Endothelial cell of umbilical vein (primary cell): ENCODE data around the gene INTS11. TPM values are rescaled to one million over a fixed set of nuclear protein-coding genes. Genes with fewer than 3 reads are reported as not detected.

ENCODE experiments used
- BruUV-seq: library from RNA; stranded (reverse); fragments of 400-500 nt; replicated peaks from 2 replicates; lab custom pipeline; 2021; lab: Mats Ljungman, UMichigan
- CTCF ChIA-PET: fragments of 300-600, 350-600 bp; sonication (Branson Sonifier 250); formaldehyde crosslinking; loops from one replicate; lab custom pipeline; 2021; ENCODE audit warnings: antibody characterized with exemption, inconsistent platforms; lab: Charles Lee
- POLR2A ChIA-PET: fragments of 300-600, 350-600 bp; sonication (Branson Sonifier 250); formaldehyde crosslinking; loops from one replicate; lab custom pipeline; 2021; ENCODE audit warnings: antibody characterized with exemption, inconsistent platforms; lab: Charles Lee
- DNase-seq: peaks from one replicate; pipeline ENCODE4 v3.0.0-alpha.2; 2011; ENCODE audit warnings: low read depth, low spot score
- FAIRE-seq: peaks from 2 replicates; lab custom pipeline; 2011; peaks lifted over from hg19 to GRCh38; lab: Jason Lieb, UNC
- H2AFZ ChIP-seq: 2 replicates; pipeline ENCODE4 v1.6.0; 2012; ENCODE audit warnings: low read depth, low read length, control low read depth, inconsistent platforms
- H3K27ac ChIP-seq: 2 replicates; pipeline ENCODE4 v1.5.1; 2011; ENCODE audit warnings: low read depth, mild to moderate bottlenecking, control low read depth, low read length, moderate library complexity; ENCODE audit not compliant: insufficient read depth
- H3K27me3 ChIP-seq, 2 experiments: 2 replicates each; pipeline versions ENCODE4 v1.6.0 to v1.6.1; 2011; ENCODE audit warnings: low read length in 2 of 2, mixed read lengths in 1 of 2; ENCODE audit not compliant: control insufficient read depth in 2 of 2, insufficient read depth in 2 of 2
- H3K36me3 ChIP-seq, 2 experiments: 2 replicates in 1 of 2; 3 replicates in 1 of 2; pipeline ENCODE4 v1.5.1; 2011; ENCODE audit warnings: low read length in 2 of 2, mild to moderate bottlenecking in 1 of 2, moderate library complexity in 1 of 2; ENCODE audit not compliant: control insufficient read depth in 2 of 2, insufficient read depth in 2 of 2; ENCODE audit errors: extremely low read depth in 1 of 2
- H3K4me1 ChIP-seq: 3 replicates; pipeline ENCODE4 v1.5.1; 2011; ENCODE audit warnings: mild to moderate bottlenecking, low read length; ENCODE audit not compliant: control insufficient read depth, insufficient read depth; ENCODE audit errors: extremely low read depth
- H3K4me2 ChIP-seq: 2 replicates; pipeline ENCODE4 v1.6.1; 2011; ENCODE audit warnings: low read length, control low read depth, mixed read lengths; ENCODE audit not compliant: insufficient read depth
- H3K4me3 ChIP-seq, 3 experiments: fragments of 200-600 bp in 1 of 3; sonication (generic), shearing (Covaris generic) in 1 of 3; replicated peaks in 1 of 3; 2 replicates each; pipeline ENCODE4 v1.5.1; 2011 to 2016; ENCODE audit warnings: control low read depth in 3 of 3, low read length in 3 of 3, mild to moderate bottlenecking in 2 of 3, inconsistent platforms in 1 of 3, low read depth in 1 of 3, moderate library complexity in 1 of 3; ENCODE audit not compliant: insufficient read depth in 1 of 3
- H3K79me2 ChIP-seq: 2 replicates; pipeline ENCODE4 v1.6.0; 2012; ENCODE audit warnings: low read length, inconsistent platforms; ENCODE audit not compliant: control insufficient read depth, insufficient read depth
- H3K9ac ChIP-seq: replicated peaks from 2 replicates; pipeline ENCODE3; 2011; ENCODE audit warnings: low read length, control low read depth; ENCODE audit not compliant: insufficient read depth; ENCODE audit errors: extremely low read depth
- H3K9me1 ChIP-seq: replicated peaks from 3 replicates; pipeline ENCODE4 v1.6.0; 2011; ENCODE audit warnings: mild to moderate bottlenecking, low read length; ENCODE audit not compliant: control insufficient read depth, insufficient read depth; ENCODE audit errors: extremely low read depth
- H3K9me3 ChIP-seq: replicated peaks from 2 replicates; pipeline ENCODE4 v1.5.1; 2012; ENCODE audit warnings: low read length, inconsistent platforms; ENCODE audit not compliant: control insufficient read depth, insufficient read depth
- H4K20me1 ChIP-seq: replicated peaks from 2 replicates; pipeline ENCODE3; 2011; ENCODE audit warnings: mild to moderate bottlenecking, low read length; ENCODE audit not compliant: control insufficient read depth, insufficient read depth; ENCODE audit errors: extremely low read depth
- EZH2 ChIP-seq: IDR thresholded peaks from 2 replicates; pipeline ENCODE4 v1.6.1; 2012; ENCODE audit warnings: borderline replicate concordance, low read depth, mild to moderate bottlenecking, moderate library complexity, low read length, inconsistent platforms; ENCODE audit not compliant: severe bottlenecking
- FOS ChIP-seq: IDR thresholded peaks from 2 replicates; pipeline ENCODE4 v1.6.1; 2011; ENCODE audit warnings: mild to moderate bottlenecking, low read length, moderate library complexity, borderline replicate concordance; ENCODE audit not compliant: insufficient read depth
- GATA2 ChIP-seq: IDR thresholded peaks from 2 replicates; pipeline ENCODE4 v1.7.0; 2011; ENCODE audit warnings: low read depth, mild to moderate bottlenecking, moderate library complexity, mixed read lengths, low read length; ENCODE audit not compliant: insufficient read length, insufficient read depth
- JUN ChIP-seq: IDR thresholded peaks from 2 replicates; pipeline ENCODE4 v1.6.1; 2011; ENCODE audit warnings: borderline replicate concordance, low read depth; ENCODE audit not compliant: insufficient read length, insufficient read depth
- MYC ChIP-seq: IDR thresholded peaks from one replicate; pipeline ENCODE4 v1.6.1; 2011; ENCODE audit warnings: mild to moderate bottlenecking, low read depth, low read length
- POLR2A ChIP-seq: IDR thresholded peaks from 2 replicates; pipeline ENCODE4 v1.6.1; 2012; ENCODE audit warnings: low read depth, mild to moderate bottlenecking, control low read depth, low read length
- POLR2AphosphoS5 ChIP-seq: IDR thresholded peaks from 2 replicates; pipeline ENCODE4 v1.6.1; 2012; ENCODE audit warnings: low read depth, mild to moderate bottlenecking, control low read depth, low read length, moderate library complexity; ENCODE audit not compliant: insufficient read depth
- dilution Hi-C: fragments of 300-500 bp; cut with MboI; formaldehyde crosslinking; loops from one replicate; pipeline ENCODE4 v1.15.0; 2019; ENCODE audit warnings: low sequenced_read_pairs; ENCODE audit not compliant: extremely low pct_ligation_motif_present
- intact Hi-C: fragments of 100-400 bp; cut with micrococcal nuclease; formaldehyde crosslinking; loops from one replicate; pipeline ENCODE4 v1.10.0; 2022
- polyA plus RNA-seq, 4 experiments: library from polyadenylated mRNA; depleted of rRNA in 3 of 4; stranded (reverse) in 3 of 4; unstranded in 1 of 4; fragments of >200 nt; gene quantifications; 2 replicates each; pipeline versions ENCODE4 v1.2.1 to v1.2.3, GENCODE V29; 2011 to 2012; ENCODE audit warnings: missing spikeins in 1 of 4
- total RNA-seq: library from RNA; stranded (reverse); gene quantifications from 2 replicates; pipeline ENCODE4 v1.2.3, GENCODE V29; 2021
- TF ChIP-seq, protein P1 (sequence below), 2 donors: IDR thresholded peaks; 1 replicate in 1 of 2; 2 replicates in 1 of 2; pipeline ENCODE4 v1.5.1; 2011; ENCODE audit warnings: low read length in 2 of 2, mild to moderate bottlenecking in 2 of 2, moderate library complexity in 2 of 2, control low read depth in 1 of 2, inconsistent platforms in 1 of 2, low read depth in 1 of 2; ENCODE audit not compliant: insufficient read depth in 1 of 2; ENCODE audit errors: extremely low read depth in 1 of 2
- TF ChIP-seq, protein P2 (sequence below): IDR thresholded peaks from 2 replicates; pipeline ENCODE4 v1.6.1; 2011; ENCODE audit not compliant: insufficient read depth, insufficient read length

INTS11 gene
- total and polyA plus RNA-seq, 2 donors (not counting 3 experiments of a cell fraction or from before 2014, with no cell fraction given), result 132 to 222 TPM

DNA sequence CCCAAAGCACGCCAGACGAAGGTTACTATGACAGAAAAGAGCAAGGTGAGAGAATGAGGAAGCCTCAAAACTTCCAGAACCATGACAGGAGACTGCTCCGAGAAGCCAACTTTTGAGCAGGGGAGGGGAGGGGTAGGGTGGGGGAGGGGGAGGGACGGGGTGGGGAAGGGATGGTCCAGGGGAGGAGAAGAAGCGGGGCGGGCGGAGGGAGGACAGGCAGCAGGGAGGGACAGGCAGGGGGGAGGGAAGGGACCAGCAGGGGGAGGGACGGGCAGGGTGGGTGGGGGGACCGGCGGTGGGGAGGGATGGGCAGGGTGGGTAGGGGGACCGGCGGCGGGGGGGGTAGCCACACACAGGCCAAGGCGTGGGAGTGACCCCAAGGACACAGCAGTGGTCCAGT, 2.0 kb downstream of the INTS11 start:
- Histone ChIP-seq H3K27me3 (no peaks in the 10 kb centered on the region), H3K36me3 (peaks cover 0 to 9% of the 10 kb centered on the region in 2 experiments), H3K4me3 (no peak overlapping the region), H2AFZ (no peak overlapping the region), H3K4me2 (no peak overlapping the region), H3K79me2 (peaks cover 54% of the 10 kb centered on the region), H4K20me1 (peaks cover 5% of the 10 kb centered on the region), H3K27ac (no peak overlapping the region), H3K4me1 (peaks cover 13% of the 10 kb centered on the region), H3K9me1 (no peaks in the 10 kb centered on the region), H3K9me3 (no peaks in the 10 kb centered on the region), H3K9ac (no peak overlapping the region)
- no peak for FAIRE-seq
- TF ChIP-seq POLR2AphosphoS5 (no peak), GATA2 (no peak), JUN (no peak)
- TF ChIP-seq, protein P1, sequence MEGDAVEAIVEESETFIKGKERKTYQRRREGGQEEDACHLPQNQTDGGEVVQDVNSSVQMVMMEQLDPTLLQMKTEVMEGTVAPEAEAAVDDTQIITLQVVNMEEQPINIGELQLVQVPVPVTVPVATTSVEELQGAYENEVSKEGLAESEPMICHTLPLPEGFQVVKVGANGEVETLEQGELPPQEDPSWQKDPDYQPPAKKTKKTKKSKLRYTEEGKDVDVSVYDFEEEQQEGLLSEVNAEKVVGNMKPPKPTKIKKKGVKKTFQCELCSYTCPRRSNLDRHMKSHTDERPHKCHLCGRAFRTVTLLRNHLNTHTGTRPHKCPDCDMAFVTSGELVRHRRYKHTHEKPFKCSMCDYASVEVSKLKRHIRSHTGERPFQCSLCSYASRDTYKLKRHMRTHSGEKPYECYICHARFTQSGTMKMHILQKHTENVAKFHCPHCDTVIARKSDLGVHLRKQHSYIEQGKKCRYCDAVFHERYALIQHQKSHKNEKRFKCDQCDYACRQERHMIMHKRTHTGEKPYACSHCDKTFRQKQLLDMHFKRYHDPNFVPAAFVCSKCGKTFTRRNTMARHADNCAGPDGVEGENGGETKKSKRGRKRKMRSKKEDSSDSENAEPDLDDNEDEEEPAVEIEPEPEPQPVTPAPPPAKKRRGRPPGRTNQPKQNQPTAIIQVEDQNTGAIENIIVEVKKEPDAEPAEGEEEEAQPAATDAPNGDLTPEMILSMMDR (IDR thresholded peaks at IDR 0.05; ENCODE audit: extremely low read depth in 1 of 2, insufficient read depth in 1 of 2, low read depth in 1 of 2, low read length in 2 of 2), result no peak
- TF ChIP-seq, protein P2, sequence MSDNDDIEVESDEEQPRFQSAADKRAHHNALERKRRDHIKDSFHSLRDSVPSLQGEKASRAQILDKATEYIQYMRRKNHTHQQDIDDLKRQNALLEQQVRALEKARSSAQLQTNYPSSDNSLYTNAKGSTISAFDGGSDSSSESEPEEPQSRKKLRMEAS, result no peak
- no peak for DNase-seq
- BruUV-seq, result no TSS peak
- intact Hi-C loops (no loop called here), dilution Hi-C loops (no loop called here)
- CTCF ChIA-PET, result no interaction called here
- POLR2A ChIA-PET, result no interaction called here

DNA sequence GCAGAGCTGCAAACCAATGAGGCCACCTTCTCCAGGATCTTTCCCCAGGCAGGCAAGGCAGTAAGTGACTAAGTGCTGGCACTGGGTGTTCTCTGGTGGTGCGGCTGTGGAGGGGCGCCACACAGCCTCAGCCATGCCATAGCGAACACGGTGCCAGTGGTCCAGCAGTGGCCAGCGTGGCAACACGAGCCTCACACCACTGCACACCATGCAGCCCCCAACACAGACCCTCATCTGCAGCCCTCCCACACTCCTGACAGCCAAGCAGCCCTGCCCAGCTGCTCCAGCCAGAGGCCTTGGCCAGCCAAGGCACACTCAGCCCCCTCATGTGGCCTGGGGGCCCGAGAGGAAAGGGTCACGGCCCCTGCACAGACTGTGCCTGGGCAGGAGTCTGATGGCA, 3.0 kb downstream of the INTS11 start:
- Histone ChIP-seq H3K9ac (no peak overlapping the region), H3K4me1 (peaks cover 13% of the 10 kb centered on the region), H3K4me3 (no peak overlapping the region), H2AFZ (no peak overlapping the region), H4K20me1 (peaks cover 5% of the 10 kb centered on the region), H3K9me3 (no peaks in the 10 kb centered on the region), H3K36me3 (peaks cover 0 to 7% of the 10 kb centered on the region in 2 experiments), H3K27ac (no peak overlapping the region), H3K79me2 (peaks cover 54% of the 10 kb centered on the region), H3K27me3 (no peaks in the 10 kb centered on the region), H3K9me1 (no peaks in the 10 kb centered on the region), H3K4me2 (no peak overlapping the region)
- DNase-seq (no peak), FAIRE-seq (no peak)
- intact Hi-C loops, result no loop called here
- ChIA-PET CTCF (interaction anchor here (0.6 kb wide), 1 partner anchor 130 kb away, joined by 3 read pairs; no protein-coding TSS in a partner anchor), POLR2A (no interaction called here)
- dilution Hi-C loops, result no loop called here
- no peak for TF ChIP-seq FOS
- TF ChIP-seq, protein P2, result no peak
- no peak for TF ChIP-seq MYC
- TF ChIP-seq GATA2, result no peak
- no peak for TF ChIP-seq JUN
- TF ChIP-seq EZH2, result no peak
- no peak for TF ChIP-seq POLR2AphosphoS5
- TF ChIP-seq, protein P1 (IDR thresholded peaks at IDR 0.05; ENCODE audit: extremely low read depth in 1 of 2, insufficient read depth in 1 of 2, low read depth in 1 of 2, low read length in 2 of 2), result no peak
- no peak for TF ChIP-seq POLR2A
- no TSS peak for BruUV-seq
